Measurements from ENCODE around the gene TAF15.

The TAF15 gene

GRCh38 chr17:35811759-35812158, 2.5 kb downstream of the TAF15 start:
- H3K9me3 ChIP-seq: no peaks in the 10 kb centered on the region
- H3K27me3 ChIP-seq: no peaks in the 10 kb centered on the region
- DNase-seq: no peak
- TF ChIP-seq CTCF (IDR thresholded peaks at IDR 0.05): no peak
- no peaks in the 10 kb centered on the region for H3K36me3 ChIP-seq
- no peak overlapping the region for H3K27ac ChIP-seq
- no peak overlapping the region for H3K4me3 ChIP-seq
- intact Hi-C loops (cut with DNase I; ENCODE audit: low total_unique reads): loop anchor here (10.0 kb wide), 1 partner anchor 227 kb away; the partner anchor contains the start of gene AP2B1
- peaks cover 0 to 85% (median 34%) of the 10 kb centered on the region in 4 donors for H3K4me1 ChIP-seq

GRCh38 chr17:35812456-35812855, 3.2 kb downstream of the TAF15 start:
- no peak for TF ChIP-seq CTCF (IDR thresholded peaks at IDR 0.05)
- H3K36me3 ChIP-seq: peaks cover 0 to under 1% (median 0%) of the 10 kb centered on the region in 3 donors
- intact Hi-C loops (cut with DNase I; ENCODE audit: low total_unique reads): loop anchor here (10.0 kb wide), 1 partner anchor 228 kb away; the partner anchor contains the start of gene AP2B1
- no peak overlapping the region for H3K4me3 ChIP-seq
- DNase-seq: no peak
- H3K4me1 ChIP-seq: peaks cover 0 to 85% (median 36%) of the 10 kb centered on the region in 4 donors
- no peaks in the 10 kb centered on the region for H3K27me3 ChIP-seq
- no peak overlapping the region for H3K27ac ChIP-seq
- H3K9me3 ChIP-seq: no peaks in the 10 kb centered on the region

- Histone ChIP-seq H3K27me3 (no peaks in the 10 kb centered on the region), H3K27ac (no peak overlapping the region), H3K4me3 (no peak overlapping the region), H3K36me3 (peaks cover 25 to 34% (median 34%) of the 10 kb centered on the region in 3 donors), H3K4me1 (peaks cover 0 to 62% (median 23%) of the 10 kb centered on the region in 4 donors), H3K9me3 (no peaks in the 10 kb centered on the region)
- TF ChIP-seq CTCF (IDR thresholded peaks at IDR 0.05): no peak
- DNase-seq: no peak
- intact Hi-C loops (cut with DNase I; ENCODE audit: low total_unique reads): loop anchor here (10.0 kb wide), 1 partner anchor 232 kb away; the partner anchor contains the start of gene AP2B1
Observed at GRCh38 chr17:35816723-35817122, 7.4 kb downstream of the TAF15 start.

GRCh38 chr17:35817196-35817595, 7.9 kb downstream of the TAF15 start:
- Histone ChIP-seq H3K9me3 (no peaks in the 10 kb centered on the region), H3K27ac (no peak overlapping the region), H3K27me3 (no peaks in the 10 kb centered on the region), H3K4me3 (no peak overlapping the region), H3K4me1 (peaks cover 0 to 57% (median 21%) of the 10 kb centered on the region in 4 donors), H3K36me3 (peaks cover 30 to 38% (median 37%) of the 10 kb centered on the region in 3 donors)
- no peak for DNase-seq
- no peak for TF ChIP-seq CTCF (IDR thresholded peaks at IDR 0.05)
- intact Hi-C loops (cut with DNase I; ENCODE audit: low total_unique reads): loop anchor here (10.0 kb wide), 1 partner anchor 232 kb away; the partner anchor contains the start of gene AP2B1

- TF ChIP-seq CTCF (IDR thresholded peaks at IDR 0.05): no peak
- peaks cover 0 to 36% (median 17%) of the 10 kb centered on the region in 4 donors for H3K4me1 ChIP-seq
- H3K36me3 ChIP-seq: peaks cover 53 to 60% (median 59%) of the 10 kb centered on the region in 3 donors
- no peak overlapping the region for H3K4me3 ChIP-seq
- H3K27me3 ChIP-seq: no peaks in the 10 kb centered on the region
- no peak overlapping the region for H3K27ac ChIP-seq
- intact Hi-C loops (cut with DNase I; ENCODE audit: low total_unique reads): loop anchor here (10.0 kb wide), 1 partner anchor 235 kb away; the partner anchor contains the start of gene AP2B1
- DNase-seq: no peak
- no peaks in the 10 kb centered on the region for H3K9me3 ChIP-seq
Observed at GRCh38 chr17:35819455-35819854, 10.2 kb downstream of the TAF15 start.
